Erythroblast (primary cell): ENCODE data around the gene ITPR1.

Experiments
- DNase-seq, 2 experiments: peaks; one replicate each; lab custom pipeline; 2025; lab: John Stamatoyannopoulos, UW
- GATA1 ChIP-seq: IDR thresholded peaks from 2 replicates; pipeline ENCODE4 v1.6.1; 2011; ENCODE audit warnings: low read depth, mild to moderate bottlenecking, control low read depth, low read length, moderate library complexity
- POLR2A ChIP-seq: IDR thresholded peaks from 2 replicates; pipeline ENCODE4 v1.6.1; 2011; ENCODE audit warnings: mild to moderate bottlenecking, low read length

Gene ITPR1

GRCh38 chr3:4793311-4793710 is 300.2 kb downstream of the ITPR1 start:
- TF ChIP-seq GATA1 (no peak), POLR2A (no peak)
- DNase-seq, result no peak

GRCh38 chr3:4794331-4794730 is 301.2 kb downstream of the ITPR1 start:
- DNase-seq, result no peak
- TF ChIP-seq POLR2A, result no peak
- TF ChIP-seq GATA1, result no peak

- DNase-seq, result no peak
- no peak for TF ChIP-seq GATA1
- no peak for TF ChIP-seq POLR2A
Measured at GRCh38 chr3:4794798-4795197, 301.6 kb downstream of the ITPR1 start.

- TF ChIP-seq POLR2A (no peak), GATA1 (no peak)
- no peak for DNase-seq
Measured at GRCh38 chr3:4795905-4796304, 302.8 kb downstream of the ITPR1 start.

GRCh38 chr3:4797201-4797705 is 304.1 kb downstream of the ITPR1 start:
- no peak for TF ChIP-seq GATA1
- no peak for TF ChIP-seq POLR2A
- no peak for DNase-seq

- TF ChIP-seq POLR2A (no peak), GATA1 (no peak)
- DNase-seq, result no peak
Measured at GRCh38 chr3:4799266-4800256, 306.4 kb downstream of the ITPR1 start.

- no peak for TF ChIP-seq GATA1
- no peak for TF ChIP-seq POLR2A
- DNase-seq, result no peak
Measured at GRCh38 chr3:4800595-4800994, 307.4 kb downstream of the ITPR1 start.

- no peak for DNase-seq
- TF ChIP-seq POLR2A (no peak), GATA1 (no peak)
Measured at GRCh38 chr3:4801892-4802291, 308.7 kb downstream of the ITPR1 start.

- no peak for DNase-seq
- TF ChIP-seq POLR2A (no peak), GATA1 (no peak)
Measured at GRCh38 chr3:4802903-4803302, 309.8 kb downstream of the ITPR1 start.

- no peak for DNase-seq
- no peak for TF ChIP-seq POLR2A
- no peak for TF ChIP-seq GATA1
Measured at GRCh38 chr3:4804161-4805058, 311.3 kb downstream of the ITPR1 start.

GRCh38 chr3:4805662-4806061 is 312.5 kb downstream of the ITPR1 start:
- TF ChIP-seq GATA1, result no peak
- TF ChIP-seq POLR2A, result no peak

DNA sequence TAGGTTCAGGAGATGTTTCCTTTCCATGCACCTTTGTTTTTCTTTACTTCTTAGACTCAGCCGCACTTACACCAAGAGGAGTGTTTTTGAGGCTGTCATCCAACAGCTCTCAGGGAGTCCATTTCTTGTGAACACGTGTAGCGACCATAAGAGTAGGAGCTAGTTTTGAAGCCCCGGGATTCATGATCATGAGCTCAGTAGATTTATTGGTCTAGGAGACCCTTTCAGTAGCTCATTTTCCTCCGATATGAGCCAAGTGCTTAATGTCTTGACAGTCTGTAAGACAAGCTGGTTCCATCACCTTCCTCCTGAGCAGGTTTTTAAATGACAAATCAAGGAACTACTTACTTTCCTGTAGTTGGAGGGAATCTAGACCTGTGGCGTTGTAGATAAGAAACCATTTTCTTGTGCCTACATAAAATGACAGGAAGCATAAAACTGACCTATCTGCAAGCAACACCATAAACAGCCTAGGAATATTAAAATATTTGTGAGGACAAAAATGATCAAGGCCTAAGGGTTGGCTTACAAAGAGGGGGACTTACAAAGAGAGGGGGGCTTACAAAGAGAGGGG is 313.5 kb downstream of the ITPR1 start:
- no peak for TF ChIP-seq GATA1
- TF ChIP-seq POLR2A, result no peak
- DNase-seq, result no peak

More at GRCh38 chr3:4805662-4806061, 312.5 kb downstream of the ITPR1 start:
- DNase-seq, result no peak

DNA sequence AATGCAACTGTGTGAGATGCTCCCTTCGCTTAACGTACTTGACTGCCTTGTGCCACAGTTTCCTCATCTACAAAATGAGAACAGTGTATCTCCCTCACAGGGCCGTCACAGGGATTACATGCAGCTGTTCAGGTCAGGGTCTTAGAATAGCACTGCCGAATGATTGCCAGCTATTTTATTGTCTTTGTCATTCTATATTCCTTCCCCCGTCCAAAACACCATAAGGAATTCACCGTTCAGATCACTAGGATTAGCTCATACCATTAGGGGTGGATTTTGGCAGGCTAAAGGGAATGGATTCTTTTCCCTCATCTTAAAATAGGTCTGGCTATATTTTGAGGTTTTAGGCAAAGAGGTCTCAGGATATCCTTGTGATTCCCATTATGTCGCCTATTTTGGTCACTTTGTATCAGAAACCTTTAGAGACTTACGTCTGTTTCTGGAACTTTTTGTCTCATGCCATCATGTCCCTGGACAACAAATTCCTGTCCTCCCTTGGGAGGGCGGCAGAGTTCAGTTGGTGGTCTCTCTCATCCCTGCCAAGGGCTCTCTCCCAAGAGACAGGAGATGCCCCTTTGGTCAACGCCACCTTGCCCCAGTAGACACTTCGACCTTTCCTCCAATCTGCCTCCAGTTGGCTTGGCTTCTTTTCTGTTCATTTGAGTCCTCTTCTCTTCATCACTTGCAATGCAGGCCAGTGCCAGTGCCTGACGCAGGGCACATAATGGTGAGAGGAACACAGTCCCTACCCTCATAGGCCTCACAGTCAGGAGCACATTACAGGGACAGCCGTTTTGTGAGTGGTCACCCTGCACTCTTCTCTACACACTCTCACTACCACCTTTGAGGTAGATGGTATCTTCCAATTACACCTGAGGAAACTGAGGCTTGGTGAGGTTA is 314.5 kb downstream of the ITPR1 start:
- TF ChIP-seq POLR2A (no peak), GATA1 (no peak)

More for the DNA sequence above, 314.5 kb downstream of the ITPR1 start:
- no peak for DNase-seq
